Fibroblast of mammary gland (primary cell): ENCODE results near the gene TLCD3B.
A peak's percentile ranks its signal among the peaks of the same experiment; 100 is the strongest.

Experiments
- DNase-seq: peaks from one replicate; pipeline ENCODE4 v3.0.0-alpha.2; 2010; ENCODE audit warnings: low read depth
- H3K4me3 ChIP-seq: 2 replicates; pipeline ENCODE4 v1.5.1; 2011; ENCODE audit warnings: low read depth, mild to moderate bottlenecking, low read length, moderate library complexity; ENCODE audit not compliant: control insufficient read depth
- CTCF ChIP-seq: conservative IDR thresholded peaks from 2 replicates; pipeline ENCODE4 v1.5.1; 2011; ENCODE audit warnings: low read depth, low read length, inconsistent platforms; ENCODE audit not compliant: control insufficient read depth, insufficient read depth

The TLCD3B gene

GRCh38 chr16:30033270-30033669 lies 2.2 kb upstream of the TLCD3B start:
- DNase-seq = peak; percentile 39
- H3K4me3 ChIP-seq = no peak overlapping the region

GRCh38 chr16:30032083-30032819 lies 1.2 kb upstream of the TLCD3B start:
- no peak overlapping the region for H3K4me3 ChIP-seq

More at GRCh38 chr16:30033270-30033669, 2.2 kb upstream of the TLCD3B start:
- no peak for TF ChIP-seq CTCF

GRCh38 chr16:30031477-30031918 lies 427 bp upstream of the TLCD3B start:
- no peak overlapping the region for H3K4me3 ChIP-seq

More at GRCh38 chr16:30032083-30032819, 1.2 kb upstream of the TLCD3B start:
- peak; percentile 87 for TF ChIP-seq CTCF
- peak; percentile 71 for DNase-seq

GRCh38 chr16:30030011-30030685 lies 923 bp downstream of the TLCD3B start:
- no peak for TF ChIP-seq CTCF
- DNase-seq = no peak
- H3K4me3 ChIP-seq = no peak overlapping the region

More at GRCh38 chr16:30031477-30031918, 427 bp upstream of the TLCD3B start:
- DNase-seq = no peak
- TF ChIP-seq CTCF = no peak

- TF ChIP-seq CTCF = no peak
- DNase-seq = no peak
- H3K4me3 ChIP-seq = no peak overlapping the region
Measured at GRCh38 chr16:30028438-30029076, 2.5 kb downstream of the TLCD3B start.

- TF ChIP-seq CTCF = no peak
Measured at GRCh38 chr16:30027588-30028437, 3.3 kb downstream of the TLCD3B start.

More at GRCh38 chr16:30027588-30028437, 3.3 kb downstream of the TLCD3B start:
- DNase-seq = no peak
- no peak overlapping the region for H3K4me3 ChIP-seq
